ENCODE data around the gene MUC20.
"Not testable (repeated sequence)": the region's sequence is repeated elsewhere in the genome, so short reads cannot be mapped to it uniquely, and the experiment has no call there.

MUC20 gene

GRCh38 chr3:195739561-195740111 lies 18.9 kb downstream of the MUC20 start:
- Histone ChIP-seq H3K9me3 (ENCODE audit: low read length) (no peaks in the 10 kb centered on the region), H3K4me1 (ENCODE audit: insufficient read depth, low read length) (no peaks in the 10 kb centered on the region), H3K9ac (ENCODE audit: low read length) (no peak overlapping the region), H3K36me3 (ENCODE audit: insufficient read depth, low read length) (no peaks in the 10 kb centered on the region), H3K27ac (ENCODE audit: low read depth, low read length) (no peak overlapping the region), H3K27me3 (ENCODE audit: control insufficient read depth in 1 of 2, insufficient read depth in 2 of 2, low read length in 2 of 2) (no peaks in the 10 kb centered on the region), H3K4me3 (ENCODE audit: low read depth in 1 of 2, low read length in 2 of 2) (no peak overlapping the region)

- H3K4me3 ChIP-seq (ENCODE audit: low read depth in 1 of 2, low read length in 2 of 2), result no peak overlapping the region
- H3K27me3 ChIP-seq (ENCODE audit: control insufficient read depth in 1 of 2, insufficient read depth in 2 of 2, low read length in 2 of 2), result peaks cover 0 to 10% of the 10 kb centered on the region in 2 donors
- no peak overlapping the region for H3K27ac ChIP-seq (ENCODE audit: low read depth, low read length)
- no peak overlapping the region for H3K9ac ChIP-seq (ENCODE audit: low read length)
- no peaks in the 10 kb centered on the region for H3K4me1 ChIP-seq (ENCODE audit: insufficient read depth, low read length)
- H3K36me3 ChIP-seq (ENCODE audit: insufficient read depth, low read length), result no peaks in the 10 kb centered on the region
- H3K9me3 ChIP-seq (ENCODE audit: low read length), result no peaks in the 10 kb centered on the region
Measured at GRCh38 chr3:195744437-195744836, 23.7 kb downstream of the MUC20 start.

- H3K36me3 ChIP-seq (ENCODE audit: insufficient read depth, low read length), result no peaks in the 10 kb centered on the region
- H3K4me1 ChIP-seq (ENCODE audit: insufficient read depth, low read length), result no peaks in the 10 kb centered on the region
- H3K9ac ChIP-seq (ENCODE audit: low read length), result no peak overlapping the region
- no peaks in the 10 kb centered on the region for H3K9me3 ChIP-seq (ENCODE audit: low read length)
- peaks cover 0 to 10% of the 10 kb centered on the region in 2 donors for H3K27me3 ChIP-seq (ENCODE audit: control insufficient read depth in 1 of 2, insufficient read depth in 2 of 2, low read length in 2 of 2)
- no peak overlapping the region for H3K27ac ChIP-seq (ENCODE audit: low read depth, low read length)
- H3K4me3 ChIP-seq (ENCODE audit: low read depth in 1 of 2, low read length in 2 of 2), result no peak overlapping the region
Measured at GRCh38 chr3:195746346-195746745, 25.6 kb downstream of the MUC20 start.

GRCh38 chr3:195746751-195747150 lies 26.0 kb downstream of the MUC20 start:
- Histone ChIP-seq H3K9ac (ENCODE audit: low read length) (no peak overlapping the region), H3K27me3 (ENCODE audit: control insufficient read depth in 1 of 2, insufficient read depth in 2 of 2, low read length in 2 of 2) (peaks cover 0 to 10% of the 10 kb centered on the region in 2 donors), H3K36me3 (ENCODE audit: insufficient read depth, low read length) (no peaks in the 10 kb centered on the region), H3K27ac (ENCODE audit: low read depth, low read length) (no peak overlapping the region), H3K9me3 (ENCODE audit: low read length) (no peaks in the 10 kb centered on the region), H3K4me3 (ENCODE audit: low read depth in 1 of 2, low read length in 2 of 2) (no peak overlapping the region), H3K4me1 (ENCODE audit: insufficient read depth, low read length) (no peaks in the 10 kb centered on the region)

- no peaks in the 10 kb centered on the region for H3K36me3 ChIP-seq (ENCODE audit: insufficient read depth, low read length)
- no peaks in the 10 kb centered on the region for H3K4me1 ChIP-seq (ENCODE audit: insufficient read depth, low read length)
- H3K9ac ChIP-seq (ENCODE audit: low read length), result no peak overlapping the region
- no peak overlapping the region for H3K4me3 ChIP-seq (ENCODE audit: low read depth in 1 of 2, low read length in 2 of 2)
- peaks cover 0 to 10% of the 10 kb centered on the region in 2 donors for H3K27me3 ChIP-seq (ENCODE audit: control insufficient read depth in 1 of 2, insufficient read depth in 2 of 2, low read length in 2 of 2)
- H3K27ac ChIP-seq (ENCODE audit: low read depth, low read length), result no peak overlapping the region
- no peaks in the 10 kb centered on the region for H3K9me3 ChIP-seq (ENCODE audit: low read length)
Measured at GRCh38 chr3:195748661-195749060, 27.9 kb downstream of the MUC20 start.

GRCh38 chr3:195749101-195749500 lies 28.3 kb downstream of the MUC20 start:
- H3K9ac ChIP-seq (ENCODE audit: low read length); H3K9me3 ChIP-seq (ENCODE audit: low read length); H3K36me3 ChIP-seq (ENCODE audit: insufficient read depth, low read length); H3K4me1 ChIP-seq (ENCODE audit: insufficient read depth, low read length); H3K4me3 ChIP-seq (ENCODE audit: low read depth in 1 of 2, low read length in 2 of 2); H3K27ac ChIP-seq (ENCODE audit: low read depth, low read length): not testable (repeated sequence)
- peaks cover 0 to 10% of the 10 kb centered on the region in 2 donors for H3K27me3 ChIP-seq (ENCODE audit: control insufficient read depth in 1 of 2, insufficient read depth in 2 of 2, low read length in 2 of 2)

GRCh38 chr3:195750797-195751520 lies 30.2 kb downstream of the MUC20 start:
- no peaks in the 10 kb centered on the region for H3K9me3 ChIP-seq (ENCODE audit: low read length)

GRCh38 chr3:195751560-195751959 lies 30.8 kb downstream of the MUC20 start:
- no peaks in the 10 kb centered on the region for H3K9me3 ChIP-seq (ENCODE audit: low read length)
- no peak overlapping the region for H3K27ac ChIP-seq (ENCODE audit: low read depth, low read length)
- H3K27me3 ChIP-seq (ENCODE audit: control insufficient read depth in 1 of 2, insufficient read depth in 2 of 2, low read length in 2 of 2), result peaks cover 0 to 10% of the 10 kb centered on the region in 2 donors
- no peak overlapping the region for H3K4me3 ChIP-seq (ENCODE audit: low read depth in 1 of 2, low read length in 2 of 2)
- no peak overlapping the region for H3K9ac ChIP-seq (ENCODE audit: low read length)
- H3K36me3 ChIP-seq (ENCODE audit: insufficient read depth, low read length), result no peaks in the 10 kb centered on the region
- no peaks in the 10 kb centered on the region for H3K4me1 ChIP-seq (ENCODE audit: insufficient read depth, low read length)

More at GRCh38 chr3:195750797-195751520, 30.2 kb downstream of the MUC20 start:
- peaks cover 0 to 10% of the 10 kb centered on the region in 2 donors for H3K27me3 ChIP-seq (ENCODE audit: control insufficient read depth in 1 of 2, insufficient read depth in 2 of 2, low read length in 2 of 2)
- H3K4me1 ChIP-seq (ENCODE audit: insufficient read depth, low read length), result no peaks in the 10 kb centered on the region
- no peak overlapping the region for H3K9ac ChIP-seq (ENCODE audit: low read length)
- H3K36me3 ChIP-seq (ENCODE audit: insufficient read depth, low read length), result no peaks in the 10 kb centered on the region
- no peak overlapping the region for H3K4me3 ChIP-seq (ENCODE audit: low read depth in 1 of 2, low read length in 2 of 2)
- no peak overlapping the region for H3K27ac ChIP-seq (ENCODE audit: low read depth, low read length)

GRCh38 chr3:195752066-195752465 lies 31.3 kb downstream of the MUC20 start:
- no peak overlapping the region for H3K4me3 ChIP-seq (ENCODE audit: low read depth in 1 of 2, low read length in 2 of 2)
- no peak overlapping the region for H3K27ac ChIP-seq (ENCODE audit: low read depth, low read length)
- peaks cover 3 to 10% of the 10 kb centered on the region in 2 donors for H3K27me3 ChIP-seq (ENCODE audit: control insufficient read depth in 1 of 2, insufficient read depth in 2 of 2, low read length in 2 of 2)
- H3K36me3 ChIP-seq (ENCODE audit: insufficient read depth, low read length), result no peaks in the 10 kb centered on the region
- no peak overlapping the region for H3K9ac ChIP-seq (ENCODE audit: low read length)
- H3K4me1 ChIP-seq (ENCODE audit: insufficient read depth, low read length), result no peaks in the 10 kb centered on the region
- no peaks in the 10 kb centered on the region for H3K9me3 ChIP-seq (ENCODE audit: low read length)

- H3K4me1 ChIP-seq (ENCODE audit: insufficient read depth, low read length), result no peaks in the 10 kb centered on the region
- no peaks in the 10 kb centered on the region for H3K9me3 ChIP-seq (ENCODE audit: low read length)
- peaks cover 10% of the 10 kb centered on the region in 2 donors for H3K27me3 ChIP-seq (ENCODE audit: control insufficient read depth in 1 of 2, insufficient read depth in 2 of 2, low read length in 2 of 2)
- no peaks in the 10 kb centered on the region for H3K36me3 ChIP-seq (ENCODE audit: insufficient read depth, low read length)
- H3K27ac ChIP-seq (ENCODE audit: low read depth, low read length), result no peak overlapping the region
- no peak overlapping the region for H3K9ac ChIP-seq (ENCODE audit: low read length)
- no peak overlapping the region for H3K4me3 ChIP-seq (ENCODE audit: low read depth in 1 of 2, low read length in 2 of 2)
Measured at GRCh38 chr3:195752546-195753331, 32.0 kb downstream of the MUC20 start.

- Histone ChIP-seq H3K27me3 (ENCODE audit: control insufficient read depth in 1 of 2, insufficient read depth in 2 of 2, low read length in 2 of 2) (peaks cover 6 to 10% of the 10 kb centered on the region in 2 donors), H3K4me1 (ENCODE audit: insufficient read depth, low read length) (no peaks in the 10 kb centered on the region), H3K36me3 (ENCODE audit: insufficient read depth, low read length) (no peaks in the 10 kb centered on the region), H3K9ac (ENCODE audit: low read length) (no peak overlapping the region), H3K9me3 (ENCODE audit: low read length) (no peaks in the 10 kb centered on the region), H3K27ac (ENCODE audit: low read depth, low read length) (no peak overlapping the region), H3K4me3 (ENCODE audit: low read depth in 1 of 2, low read length in 2 of 2) (no peak overlapping the region)
Measured at GRCh38 chr3:195753581-195753980, 32.8 kb downstream of the MUC20 start.

All from muscle layer of colon (tissue), 2 donors.